HFFc6 (cell line): ENCODE data around the gene GOLGA3. TPM values are rescaled to one million over a fixed set of nuclear protein-coding genes. Genes with fewer than 3 reads are reported as not detected.
"Not testable (repeated sequence)": the region's sequence is repeated elsewhere in the genome, so short reads cannot be mapped to it uniquely, and the experiment has no call there.

Source experiments
- DNase-seq: peaks from one replicate; pipeline ENCODE4 v3.0.0-alpha.2; 2018
- H3K27ac Mint-ChIP-seq: 2 replicates; pipeline ENCODE4 v1.8.0; 2020; ENCODE audit warnings: mild to moderate bottlenecking, mixed read lengths
- H3K27me3 Mint-ChIP-seq: 2 replicates; pipeline ENCODE4 v1.8.0; 2021; ENCODE audit warnings: mild to moderate bottlenecking, moderate library complexity, mixed read lengths; ENCODE audit not compliant: insufficient read depth
- H3K36me3 Mint-ChIP-seq: 2 replicates; pipeline ENCODE4 v1.8.0; 2021; ENCODE audit warnings: low read depth, mixed read lengths
- H3K4me1 Mint-ChIP-seq: 2 replicates; pipeline ENCODE4 v1.8.0; 2020; ENCODE audit warnings: low read depth, mixed read lengths
- H3K4me3 Mint-ChIP-seq: 2 replicates; pipeline ENCODE4 v1.8.0; 2020; ENCODE audit warnings: mild to moderate bottlenecking, moderate library complexity, mixed read lengths
- H3K9me3 Mint-ChIP-seq: 2 replicates; pipeline ENCODE4 v1.8.0; 2020; ENCODE audit warnings: mild to moderate bottlenecking, mixed read lengths
- total RNA-seq, 6 experiments: library from RNA; stranded (reverse); fragmentation: NEBNext Ultra II Directional; extraction: Animal tissue kit (Norgen Biotek cat#: 25700); gene quantifications; 2 replicates in 1 of 6; 3 replicates in 5 of 6; pipeline ENCODE4 v1.2.3, GENCODE V29; 2021
- TF ChIP-seq, protein P1 (sequence below): fragments of 200-600 bp; sonication (generic); IDR thresholded peaks from 2 replicates; pipeline ENCODE4 v1.5.0; 2021; ENCODE audit warnings: antibody characterized with exemption, mild to moderate bottlenecking

GOLGA3 gene
- total RNA-seq, 6 experiments from 2014 or later, result 108 to 121 (median 115) TPM

DNA sequence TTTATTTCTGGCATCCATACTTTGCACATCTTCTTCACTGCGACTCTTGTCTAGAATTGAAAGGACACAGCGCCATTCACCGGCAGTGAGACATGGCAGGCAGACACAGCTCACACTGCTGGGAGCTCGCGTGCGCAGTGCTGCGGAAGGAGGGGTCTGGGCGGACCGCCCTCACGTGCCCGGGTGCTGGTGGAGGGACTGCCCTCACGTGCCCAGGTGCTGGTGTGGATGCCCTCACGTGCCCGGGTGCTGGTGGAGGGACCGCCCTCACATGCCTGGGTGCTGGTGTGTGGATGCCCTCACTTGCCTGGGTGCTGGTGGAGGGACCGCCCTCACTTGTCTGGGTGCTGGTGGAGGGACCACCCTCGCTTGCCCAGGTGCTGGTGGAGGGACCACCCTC, 27.9 kb upstream of the GOLGA3 start:
- H3K4me3 Mint-ChIP-seq, result no peak overlapping the region
- no peak overlapping the region for H3K27ac Mint-ChIP-seq
- TF ChIP-seq, protein P1, sequence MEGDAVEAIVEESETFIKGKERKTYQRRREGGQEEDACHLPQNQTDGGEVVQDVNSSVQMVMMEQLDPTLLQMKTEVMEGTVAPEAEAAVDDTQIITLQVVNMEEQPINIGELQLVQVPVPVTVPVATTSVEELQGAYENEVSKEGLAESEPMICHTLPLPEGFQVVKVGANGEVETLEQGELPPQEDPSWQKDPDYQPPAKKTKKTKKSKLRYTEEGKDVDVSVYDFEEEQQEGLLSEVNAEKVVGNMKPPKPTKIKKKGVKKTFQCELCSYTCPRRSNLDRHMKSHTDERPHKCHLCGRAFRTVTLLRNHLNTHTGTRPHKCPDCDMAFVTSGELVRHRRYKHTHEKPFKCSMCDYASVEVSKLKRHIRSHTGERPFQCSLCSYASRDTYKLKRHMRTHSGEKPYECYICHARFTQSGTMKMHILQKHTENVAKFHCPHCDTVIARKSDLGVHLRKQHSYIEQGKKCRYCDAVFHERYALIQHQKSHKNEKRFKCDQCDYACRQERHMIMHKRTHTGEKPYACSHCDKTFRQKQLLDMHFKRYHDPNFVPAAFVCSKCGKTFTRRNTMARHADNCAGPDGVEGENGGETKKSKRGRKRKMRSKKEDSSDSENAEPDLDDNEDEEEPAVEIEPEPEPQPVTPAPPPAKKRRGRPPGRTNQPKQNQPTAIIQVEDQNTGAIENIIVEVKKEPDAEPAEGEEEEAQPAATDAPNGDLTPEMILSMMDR, result no peak
- no peaks in the 10 kb centered on the region for H3K9me3 Mint-ChIP-seq
- H3K4me1 Mint-ChIP-seq, result no peaks in the 10 kb centered on the region
- H3K27me3 Mint-ChIP-seq, result peaks cover 2% of the 10 kb centered on the region; the same call in 1 of the 2 replicates
- DNase-seq, result no peak
- H3K36me3 Mint-ChIP-seq, result peaks cover 37% of the 10 kb centered on the region

DNA sequence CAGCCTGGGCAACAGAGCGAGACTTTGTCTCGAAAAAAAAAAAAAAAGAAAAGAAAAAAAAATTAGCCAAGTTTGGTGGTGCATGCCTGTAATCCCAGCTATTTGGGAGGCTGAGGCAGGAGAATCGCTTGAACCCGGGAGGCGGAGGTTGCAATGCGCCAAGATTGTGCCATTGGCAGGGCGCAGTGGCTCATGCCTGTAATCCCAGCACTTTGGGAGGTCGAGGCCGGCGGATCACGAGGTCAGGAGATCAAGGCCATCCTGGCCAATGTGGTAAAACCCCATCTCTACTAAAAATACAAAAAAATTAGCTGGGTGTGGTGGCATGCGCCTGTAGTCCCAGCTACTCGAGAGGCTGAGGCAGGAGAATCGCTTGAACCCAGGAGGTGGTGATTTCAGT, 26.5 kb upstream of the GOLGA3 start:
- not testable (repeated sequence) for H3K4me3 Mint-ChIP-seq, H3K27ac Mint-ChIP-seq, DNase-seq, H3K4me1 Mint-ChIP-seq, H3K27me3 Mint-ChIP-seq, H3K9me3 Mint-ChIP-seq
- H3K36me3 Mint-ChIP-seq, result peaks cover 36% of the 10 kb centered on the region

DNA sequence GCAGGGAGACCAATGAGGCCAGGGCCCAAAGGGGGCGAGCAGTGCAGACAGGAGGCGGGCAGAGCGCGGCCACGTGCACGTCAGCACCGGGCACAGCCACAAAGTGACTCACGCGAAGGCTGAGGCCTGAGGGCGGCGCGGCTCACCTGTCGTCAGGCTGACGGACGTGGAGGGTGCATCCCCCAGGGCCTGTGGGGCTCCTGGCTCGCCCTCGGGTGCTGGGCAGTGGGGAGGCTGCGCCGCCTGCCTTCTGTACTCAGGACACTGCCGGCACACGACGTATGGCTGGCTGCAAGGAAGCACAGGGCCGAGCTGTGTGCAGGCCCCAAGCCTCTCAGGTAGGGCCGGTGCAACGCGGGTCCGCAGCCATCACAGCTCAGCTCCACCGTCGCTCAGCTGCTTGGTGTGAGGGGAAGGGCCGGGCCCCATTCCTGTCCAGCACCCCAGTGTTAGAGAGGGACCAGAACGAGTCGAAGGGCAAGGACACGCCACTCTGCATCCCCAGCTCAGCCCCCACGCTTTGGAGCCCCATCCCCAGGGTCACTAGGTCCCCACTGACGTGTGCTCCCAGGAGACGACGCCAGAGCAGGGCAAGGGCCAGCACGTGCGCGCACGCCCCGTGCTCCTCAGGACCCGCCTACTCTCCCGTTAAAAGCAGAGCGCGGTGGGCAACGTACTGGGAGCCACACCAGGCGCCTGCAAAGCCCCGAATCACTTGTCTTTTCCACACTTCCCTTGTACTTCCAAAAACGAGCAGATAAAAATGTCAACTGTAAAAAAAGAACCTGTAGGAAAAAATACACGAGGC, 24.8 kb upstream of the GOLGA3 start:
- no peak overlapping the region for H3K4me3 Mint-ChIP-seq
- H3K27me3 Mint-ChIP-seq, result no peaks in the 10 kb centered on the region
- H3K27ac Mint-ChIP-seq, result no peak overlapping the region
- TF ChIP-seq, protein P1, result no peak
- H3K4me1 Mint-ChIP-seq, result no peaks in the 10 kb centered on the region
- no peaks in the 10 kb centered on the region for H3K9me3 Mint-ChIP-seq
- DNase-seq, result no peak
- peaks cover 31% of the 10 kb centered on the region for H3K36me3 Mint-ChIP-seq

DNA sequence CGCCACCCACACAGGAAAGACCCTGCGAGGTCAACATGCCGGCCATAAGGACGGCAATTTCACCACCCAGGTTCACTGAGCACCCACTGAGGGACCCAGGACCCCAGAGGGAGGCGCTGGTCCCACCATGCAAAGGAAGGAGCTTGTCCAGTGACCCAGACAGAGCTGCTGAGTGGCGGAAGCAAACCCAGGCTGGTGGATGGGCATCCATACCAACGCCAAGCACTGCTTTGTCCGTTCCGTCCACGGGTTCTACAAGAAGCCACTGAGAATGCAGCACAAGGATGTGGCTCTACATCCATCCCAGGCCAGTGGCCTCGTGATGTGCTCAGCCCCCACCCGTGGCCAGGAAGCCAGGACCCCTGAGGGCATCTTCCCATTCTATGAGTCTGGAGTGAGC, 23.8 kb upstream of the GOLGA3 start:
- H3K4me3 Mint-ChIP-seq, result no peak overlapping the region
- H3K27ac Mint-ChIP-seq, result no peak overlapping the region
- no peaks in the 10 kb centered on the region for H3K9me3 Mint-ChIP-seq
- peaks cover 36% of the 10 kb centered on the region for H3K36me3 Mint-ChIP-seq
- TF ChIP-seq, protein P1, result no peak
- no peaks in the 10 kb centered on the region for H3K4me1 Mint-ChIP-seq
- DNase-seq, result no peak
- no peaks in the 10 kb centered on the region for H3K27me3 Mint-ChIP-seq

DNA sequence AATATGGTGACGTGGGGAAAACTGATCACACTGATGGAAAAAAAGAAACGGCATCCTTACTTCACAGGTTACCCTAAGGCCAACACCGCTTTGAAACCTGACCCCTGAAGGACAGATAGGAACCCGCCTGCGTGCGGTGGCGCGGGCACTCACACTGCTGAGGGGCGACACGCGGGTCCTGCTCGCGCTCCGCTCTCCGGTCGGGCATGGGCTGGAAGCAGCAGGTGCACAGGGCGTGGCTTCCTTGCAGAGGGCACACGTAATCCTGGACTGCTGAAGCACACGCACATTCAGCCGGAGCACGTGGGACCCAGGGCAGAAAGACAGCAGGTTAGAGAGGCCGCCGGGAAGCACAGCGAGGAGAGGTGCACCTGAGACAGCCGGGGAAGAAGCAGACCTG, 22.8 kb upstream of the GOLGA3 start:
- no peak for DNase-seq
- peaks cover 40% of the 10 kb centered on the region for H3K36me3 Mint-ChIP-seq
- H3K9me3 Mint-ChIP-seq, result no peaks in the 10 kb centered on the region
- H3K27ac Mint-ChIP-seq, result no peak overlapping the region
- H3K27me3 Mint-ChIP-seq, result no peaks in the 10 kb centered on the region
- TF ChIP-seq, protein P1, result no peak
- no peak overlapping the region for H3K4me3 Mint-ChIP-seq
- H3K4me1 Mint-ChIP-seq, result no peaks in the 10 kb centered on the region

DNA sequence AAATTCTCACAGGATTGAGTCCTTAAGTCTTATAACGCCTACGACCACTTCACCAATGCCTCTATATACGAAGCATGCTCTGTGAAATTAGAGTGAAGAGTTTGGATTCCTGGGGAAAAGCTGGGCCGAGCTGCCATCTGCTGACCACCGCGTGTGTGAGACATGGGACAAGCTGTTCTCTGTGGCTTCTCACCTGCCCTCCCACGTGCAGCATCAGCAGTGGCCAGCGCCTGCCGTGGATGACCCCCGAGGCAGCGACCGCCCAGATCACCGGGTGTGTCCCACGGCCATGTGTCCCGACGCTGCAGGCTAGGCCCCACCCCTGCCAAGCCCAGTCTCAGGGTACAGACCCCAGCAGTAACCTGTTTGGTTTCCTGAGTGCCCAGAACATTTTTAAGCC, 21.6 kb upstream of the GOLGA3 start:
- Mint-ChIP-seq H3K27ac (no peak overlapping the region), H3K36me3 (peaks cover 39% of the 10 kb centered on the region), H3K4me1 (no peaks in the 10 kb centered on the region), H3K4me3 (no peak overlapping the region), H3K27me3 (no peaks in the 10 kb centered on the region), H3K9me3 (no peaks in the 10 kb centered on the region)
- TF ChIP-seq, protein P1, result no peak
- no peak for DNase-seq
